HG02938 (cell line): ENCODE measurements around the gene P2RX2.

Experiments used
- ATAC-seq: cut with Tn5 transposase; IDR thresholded peaks from one replicate; pipeline ENCODE4 v1.9.1; 2021; ENCODE audit warnings: mild to moderate bottlenecking, moderate library complexity; ENCODE audit not compliant: unreplicated experiment

The P2RX2 gene

GRCh38 chr12:132660052-132660451 lies 41.5 kb downstream of the P2RX2 start:
- ATAC-seq: no peak

DNA sequence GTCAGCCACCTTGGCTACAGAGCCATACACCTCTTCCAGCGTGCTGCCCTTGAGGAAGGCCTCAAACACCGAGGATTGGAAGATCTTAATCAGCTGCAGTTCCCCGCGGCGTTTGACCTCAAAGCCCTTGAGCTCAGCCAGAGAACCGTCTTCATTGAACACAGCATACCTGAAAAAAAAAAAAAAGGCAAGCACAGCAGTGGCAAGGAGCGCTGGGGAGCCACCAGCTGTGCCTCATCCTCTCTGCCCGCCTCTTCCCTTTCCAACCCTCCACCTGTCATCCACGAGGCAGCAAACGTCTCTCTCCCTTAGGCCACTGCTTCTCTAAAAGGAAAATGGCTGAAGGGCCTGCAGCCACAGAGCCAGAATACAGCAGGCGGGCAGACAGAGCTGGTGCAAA lies 42.4 kb downstream of the P2RX2 start:
- no peak for ATAC-seq

- no peak for ATAC-seq
These were observed 43.4 kb downstream of the P2RX2 start for GRCh38 chr12:132661972-132662371.

DNA sequence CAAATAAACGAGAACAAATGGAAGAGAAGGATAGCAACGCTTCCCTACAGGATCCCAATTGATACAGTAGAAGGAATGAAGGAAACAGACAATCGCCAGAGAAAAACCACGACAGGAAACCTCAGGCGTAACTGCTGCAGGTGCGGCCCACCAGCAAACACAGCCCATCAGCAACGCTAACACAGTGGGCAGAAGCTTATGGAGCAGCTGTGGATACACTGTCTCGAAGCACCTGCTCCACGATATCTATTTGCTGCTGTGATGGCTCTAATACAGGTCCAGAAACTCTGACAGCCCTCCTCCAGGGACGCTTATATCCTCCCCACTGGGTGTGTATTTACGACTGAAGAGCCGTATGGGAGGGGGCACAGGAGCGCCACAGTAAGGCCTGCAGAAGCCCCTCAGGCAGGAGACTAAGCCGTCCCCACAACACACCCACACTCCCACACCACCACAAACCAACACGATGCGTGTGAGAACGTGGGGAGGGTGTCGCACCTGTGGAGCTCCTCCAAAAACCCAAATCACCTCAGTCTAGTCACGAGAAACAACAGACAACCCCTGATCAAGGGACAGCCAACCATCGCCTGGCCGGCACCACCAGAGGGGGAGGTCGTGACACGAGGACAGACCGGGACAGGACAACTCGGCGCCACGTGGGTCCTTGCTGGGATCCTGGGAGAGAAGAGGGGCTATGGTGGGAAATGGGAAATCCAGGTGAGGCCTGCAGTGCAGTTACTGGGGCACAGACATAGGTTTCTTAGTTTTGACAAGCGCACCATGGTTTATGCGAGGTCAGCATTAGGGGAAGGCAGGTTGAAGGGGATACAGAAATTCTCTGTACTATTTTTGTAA lies 44.6 kb downstream of the P2RX2 start:
- no peak for ATAC-seq

GRCh38 chr12:132664206-132665148 lies 45.9 kb downstream of the P2RX2 start:
- ATAC-seq: no peak

- ATAC-seq: no peak
These were observed 46.5 kb downstream of the P2RX2 start for GRCh38 chr12:132665149-132665491.

GRCh38 chr12:132665794-132666193 lies 47.2 kb downstream of the P2RX2 start:
- no peak for ATAC-seq

DNA sequence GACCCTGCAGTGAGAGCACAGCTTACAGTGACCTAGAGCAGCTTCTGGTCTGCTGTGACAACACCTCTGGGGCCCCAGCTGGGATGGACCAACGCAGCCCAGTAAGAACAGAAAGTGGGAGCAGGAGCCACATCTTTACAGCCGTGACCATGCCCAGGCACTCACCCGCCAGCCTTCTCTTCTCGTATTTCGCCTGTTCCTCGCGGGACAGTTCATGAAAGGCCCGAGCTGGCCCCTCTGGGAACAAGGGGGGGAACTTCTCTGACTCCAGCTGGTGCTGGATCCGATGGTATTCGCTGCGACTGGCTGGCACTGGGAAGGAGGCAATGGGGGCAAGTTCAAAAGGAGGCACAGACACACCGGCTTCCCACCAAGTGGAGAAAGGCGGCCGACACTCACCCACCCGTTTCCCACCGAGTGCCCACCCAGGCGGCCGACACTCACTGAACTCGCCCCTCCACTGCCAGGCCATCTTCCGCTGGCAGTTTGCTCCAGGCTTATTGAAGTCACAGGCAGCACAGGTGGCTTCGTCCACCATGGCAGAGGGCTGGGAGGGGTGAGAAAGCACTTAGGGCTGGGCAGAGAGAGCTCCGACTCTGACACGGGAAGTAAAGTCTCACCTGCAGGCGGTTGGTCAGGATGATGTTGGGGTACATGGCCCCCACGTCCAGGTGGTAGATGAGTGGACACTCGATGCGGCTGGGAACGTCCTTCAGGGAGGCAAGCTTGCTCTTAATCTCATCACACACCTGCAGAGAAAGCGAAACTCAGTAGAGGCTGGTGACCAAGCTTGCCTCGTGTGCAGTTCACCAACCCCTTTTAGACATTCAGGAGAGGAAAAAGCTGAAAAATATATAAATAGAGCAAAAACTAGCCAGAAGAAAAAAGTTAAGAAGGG lies 49.9 kb downstream of the P2RX2 start:
- no peak for ATAC-seq

GRCh38 chr12:132669166-132669879 lies 50.7 kb downstream of the P2RX2 start:
- no peak for ATAC-seq
